GM23338 (cell line): ENCODE results near the gene FBXL5. TPM values are rescaled to one million over a fixed set of nuclear protein-coding genes. Genes with fewer than 3 reads are reported as not detected.

Experiments used
- ATAC-seq: fragments of 200-7000 bp; cut with Tn5 transposase; 3 replicates; pipeline ENCODE4 v1.9.1; 2020
- DNase-seq: peaks from one replicate; pipeline ENCODE4 v3.0.0-alpha.2; 2015; ENCODE audit warnings: low spot score
- H2AFZ ChIP-seq: fragments of 200-600 bp; sonication (generic); 2 replicates; pipeline ENCODE4 v1.8.0; 2016; ENCODE audit warnings: antibody characterized with exemption, mild to moderate bottlenecking, moderate library complexity
- H3F3A ChIP-seq: fragments of 200-600 bp; sonication (generic); replicated peaks from 2 replicates; pipeline ENCODE4 v1.8.0; 2017; ENCODE audit warnings: antibody characterized with exemption, mixed run types, low read depth
- H3K27ac ChIP-seq: fragments of 200-600 bp; sonication (generic); 2 replicates; pipeline ENCODE4 v1.6.1; 2016; ENCODE audit warnings: low read depth
- H3K27me3 ChIP-seq: fragments of 200-600 bp; sonication (generic); 2 replicates; pipeline ENCODE4 v1.8.0; 2016; ENCODE audit warnings: mild to moderate bottlenecking, mixed run types, moderate library complexity; ENCODE audit not compliant: insufficient read depth
- H3K36me3 ChIP-seq: fragments of 200-600 bp; sonication (generic); 2 replicates; pipeline ENCODE4 v1.8.0; 2016; ENCODE audit warnings: mild to moderate bottlenecking; ENCODE audit not compliant: insufficient read depth
- H3K4me1 ChIP-seq: fragments of 200-600 bp; sonication (generic); 2 replicates; pipeline ENCODE4 v1.8.0; 2016; ENCODE audit warnings: mild to moderate bottlenecking, moderate library complexity; ENCODE audit not compliant: insufficient read depth
- H3K4me2 ChIP-seq: fragments of 200-600 bp; sonication (generic); 2 replicates; pipeline ENCODE4 v1.7.1; 2017; ENCODE audit warnings: mixed run types
- H3K4me3 ChIP-seq: fragments of 200-600 bp; sonication (generic); 2 replicates; pipeline ENCODE4 v1.6.1; 2016; ENCODE audit warnings: mixed run types
- H3K79me2 ChIP-seq: fragments of 200-600 bp; sonication (generic); replicated peaks from 2 replicates; pipeline ENCODE4 v1.8.0; 2017; ENCODE audit warnings: mild to moderate bottlenecking; ENCODE audit not compliant: insufficient read depth
- H3K9me2 ChIP-seq: fragments of 200-600 bp; sonication (generic); 2 replicates; pipeline ENCODE4 v1.8.0; 2017; ENCODE audit not compliant: insufficient read depth
- H4K20me1 ChIP-seq: fragments of 200-600 bp; sonication (generic); replicated peaks from 2 replicates; pipeline ENCODE4 v1.8.0; 2017; ENCODE audit warnings: mild to moderate bottlenecking; ENCODE audit not compliant: insufficient read depth
- H3K27ac Mint-ChIP-seq: 2 replicates; pipeline ENCODE4 v1.8.0; 2020; ENCODE audit warnings: inconsistent platforms, mild to moderate bottlenecking, moderate library complexity, mixed read lengths
- H3K27me3 Mint-ChIP-seq: 3 replicates; pipeline ENCODE4 v1.8.0; 2022; ENCODE audit warnings: low read depth, mild to moderate bottlenecking, moderate library complexity, mixed read lengths, inconsistent platforms; ENCODE audit not compliant: insufficient read depth, poor library complexity
- H3K36me3 Mint-ChIP-seq: 3 replicates; pipeline ENCODE4 v1.8.0; 2021; ENCODE audit warnings: low read depth, mild to moderate bottlenecking, inconsistent platforms, moderate library complexity, mixed read lengths
- H3K4me1 Mint-ChIP-seq: 3 replicates; pipeline ENCODE4 v1.8.0; 2020; ENCODE audit warnings: mild to moderate bottlenecking, inconsistent platforms, mixed read lengths
- H3K4me3 Mint-ChIP-seq: 3 replicates; pipeline ENCODE4 v1.8.0; 2021; ENCODE audit warnings: moderate library complexity, mild to moderate bottlenecking, inconsistent platforms, mixed read lengths
- H3K9me3 Mint-ChIP-seq: 3 replicates; pipeline ENCODE4 v1.8.0; 2020; ENCODE audit warnings: moderate library complexity, mild to moderate bottlenecking, inconsistent platforms, mixed read lengths
- CREB1 ChIP-seq: fragments of 250-450 bp; sonication (Bioruptor Pico); IDR thresholded peaks from 2 replicates; pipeline ENCODE4 v1.5.0; 2020; ENCODE audit warnings: low read depth, mild to moderate bottlenecking, moderate library complexity
- CTCF ChIP-seq, 2 experiments: fragments of 200-600 bp in 1 of 2; sonication (generic) in 1 of 2; conservative IDR thresholded peaks; 2 replicates each; pipeline versions ENCODE4 v1.5.1 to v1.6.1; 2016 to 2017; ENCODE audit warnings: antibody characterized with exemption in 2 of 2, low read depth in 2 of 2, mild to moderate bottlenecking in 2 of 2, moderate library complexity in 1 of 2
- ETS1 ChIP-seq: IDR thresholded peaks from 2 replicates; pipeline ENCODE4 v1.6.1; 2016; ENCODE audit warnings: antibody characterized with exemption
- EZH2 ChIP-seq: fragments of 200-600 bp; sonication (generic); IDR thresholded peaks from one replicate; pipeline ENCODE4 v1.8.0; 2017; ENCODE audit warnings: antibody characterized with exemption, mild to moderate bottlenecking, low read depth; ENCODE audit not compliant: unreplicated experiment
- EZH2phosphoT487 ChIP-seq: fragments of 200-600 bp; sonication (generic); IDR thresholded peaks from one replicate; pipeline ENCODE4 v1.8.1; 2018; ENCODE audit warnings: antibody characterized with exemption; ENCODE audit not compliant: unreplicated experiment
- JUNB ChIP-seq: IDR thresholded peaks from one replicate; pipeline ENCODE4 v1.6.1; 2016; ENCODE audit warnings: antibody characterized with exemption; ENCODE audit not compliant: unreplicated experiment
- POLR2AphosphoS5 ChIP-seq: IDR thresholded peaks from 2 replicates; pipeline ENCODE4 v1.6.1; 2016; ENCODE audit warnings: antibody characterized with exemption, low read depth
- REST ChIP-seq: IDR thresholded peaks from one replicate; pipeline ENCODE4 v1.6.1; 2018; ENCODE audit warnings: antibody characterized with exemption; ENCODE audit not compliant: unreplicated experiment
- STAT1 ChIP-seq: IDR thresholded peaks from one replicate; pipeline ENCODE4 v1.6.1; 2016; ENCODE audit warnings: antibody characterized with exemption; ENCODE audit not compliant: unreplicated experiment
- ZNF331 ChIP-seq: fragments of 250-450 bp; sonication (Bioruptor Pico); IDR thresholded peaks from 2 replicates; pipeline ENCODE4 v1.5.0; 2020; ENCODE audit warnings: low read depth, mild to moderate bottlenecking, moderate library complexity
- polyA plus RNA-seq: library from polyadenylated mRNA; unstranded; fragments of >200 nt; fragmentation: Nextera tagmentation; extraction: Ambion mirVana; gene quantifications from 2 replicates; pipeline ENCODE4 v1.2.1, GENCODE V29; 2016
- total RNA-seq: library from RNA; depleted of rRNA; stranded (reverse); fragments of >200 nt; shearing (Covaris generic); gene quantifications from 2 replicates; pipeline ENCODE4 v1.2.3, GENCODE V29; 2014

Gene FBXL5
- total and polyA plus RNA-seq, 2 experiments from 2014 or later: 55.7 to 81.9 TPM

GRCh38 chr4:15658136-15658770, 3.1 kb upstream of the FBXL5 start:
- Histone ChIP-seq H3K27me3 (no peaks in the 10 kb centered on the region), H2AFZ (no peak overlapping the region), H3K4me2 (no peak overlapping the region), H4K20me1 (no peaks in the 10 kb centered on the region), H3K4me3 (no peak overlapping the region), H3K9me2 (no peaks in the 10 kb centered on the region), H3K36me3 (peaks cover 7% of the 10 kb centered on the region; the same call in 1 of the 2 replicates), H3K27ac (peak overlapping the region; percentile 21; the same call in 1 of the 2 replicates), H3F3A (no peaks in the 10 kb centered on the region), H3K79me2 (peaks cover 11% of the 10 kb centered on the region), H3K4me1 (peaks cover 8% of the 10 kb centered on the region; the same call in 1 of the 2 replicates)
- no peaks in the 10 kb centered on the region for H3K9me3 Mint-ChIP-seq
- H3K27ac Mint-ChIP-seq: no peak overlapping the region; the same call in 1 of the 2 replicates
- H3K27me3 Mint-ChIP-seq: peaks cover 19% of the 10 kb centered on the region
- H3K36me3 Mint-ChIP-seq: peaks cover 3% of the 10 kb centered on the region; the same call in 2 of the 3 replicates
- no peak overlapping the region for H3K4me3 Mint-ChIP-seq
- peaks cover 24% of the 10 kb centered on the region; the same call in 2 of the 3 replicates for H3K4me1 Mint-ChIP-seq
- no peak for ATAC-seq
- TF ChIP-seq POLR2AphosphoS5 (no peak), CREB1 (no peak)
- DNase-seq: no peak

GRCh38 chr4:15657366-15657765, 2.2 kb upstream of the FBXL5 start:
- H3K79me2 ChIP-seq: peaks cover 20% of the 10 kb centered on the region
- peaks cover 12% of the 10 kb centered on the region; the same call in 1 of the 2 replicates for H3K4me1 ChIP-seq
- no peaks in the 10 kb centered on the region for H3F3A ChIP-seq
- no peak for ATAC-seq
- Mint-ChIP-seq H3K36me3 (peaks cover 3% of the 10 kb centered on the region; the same call in 2 of the 3 replicates), H3K4me3 (no peak overlapping the region), H3K4me1 (peaks cover 29% of the 10 kb centered on the region), H3K27ac (no peak overlapping the region; the same call in 1 of the 2 replicates), H3K27me3 (peaks cover 19% of the 10 kb centered on the region), H3K9me3 (no peaks in the 10 kb centered on the region)
- no peak overlapping the region for H3K27ac ChIP-seq
- no peak overlapping the region for H3K4me2 ChIP-seq
- no peak for DNase-seq
- no peak overlapping the region for H3K4me3 ChIP-seq
- peaks cover 7% of the 10 kb centered on the region; the same call in 1 of the 2 replicates for H3K36me3 ChIP-seq
- no peak overlapping the region for H2AFZ ChIP-seq
- no peaks in the 10 kb centered on the region for H3K27me3 ChIP-seq
- H3K9me2 ChIP-seq: no peaks in the 10 kb centered on the region
- H4K20me1 ChIP-seq: no peaks in the 10 kb centered on the region
- TF ChIP-seq JUNB: no peak
- TF ChIP-seq POLR2AphosphoS5: no peak
- no peak for TF ChIP-seq EZH2
- no peak for TF ChIP-seq ZNF331 (CRISPR knock-in tag)
- no peak for TF ChIP-seq REST
- no peak for TF ChIP-seq EZH2phosphoT487
- TF ChIP-seq ETS1: no peak
- TF ChIP-seq CTCF (conservative IDR thresholded peaks at IDR 0.05; ENCODE audit: low read depth in 2 of 2): no peak
- TF ChIP-seq STAT1: no peak
